ENCODE data around the gene HOXB5.

The HOXB5 gene

DNA sequence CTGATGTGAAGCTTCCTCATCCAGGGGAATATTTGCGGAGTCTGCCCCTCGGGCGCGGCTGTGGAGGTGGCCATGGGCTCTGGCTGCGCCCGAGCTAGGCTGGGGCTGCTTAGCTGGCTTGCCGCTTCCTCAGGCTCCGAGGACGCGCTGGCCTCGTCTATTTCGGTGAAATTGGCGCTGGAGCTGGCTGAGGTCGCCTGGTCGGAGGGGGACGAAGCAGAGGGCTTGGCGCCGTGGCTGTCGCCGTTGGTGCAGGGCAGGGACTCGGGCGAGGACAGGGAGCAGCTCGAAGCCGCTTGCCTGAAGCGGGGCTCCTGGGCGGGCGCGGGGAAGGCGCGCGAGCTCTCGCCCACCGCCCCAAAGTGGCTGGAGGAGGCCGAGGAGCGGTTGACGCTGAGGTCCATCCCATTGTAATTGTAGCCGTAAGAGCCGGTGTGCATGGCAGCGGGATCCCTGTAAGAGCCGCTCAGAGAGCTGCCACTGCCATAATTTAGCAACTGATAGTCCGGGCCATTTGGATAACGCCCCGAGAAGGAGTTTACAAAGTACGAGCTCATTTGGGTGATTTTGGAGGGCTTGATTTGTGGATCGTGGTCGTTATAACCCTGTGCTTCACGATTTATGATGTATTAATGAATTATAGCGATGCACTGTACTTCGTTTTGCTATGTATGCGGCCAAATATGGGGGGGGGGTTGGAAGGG lies at the start of gene HOXB5:
Gene HOXB5, minus strand, starts transcription at position 654 of the 704 bp plus-strand sequence. Its CDS starts 97 bp downstream, at position 557.
- no peak for DNase-seq (ENCODE audit: low read depth in 2 of 2)

DNA sequence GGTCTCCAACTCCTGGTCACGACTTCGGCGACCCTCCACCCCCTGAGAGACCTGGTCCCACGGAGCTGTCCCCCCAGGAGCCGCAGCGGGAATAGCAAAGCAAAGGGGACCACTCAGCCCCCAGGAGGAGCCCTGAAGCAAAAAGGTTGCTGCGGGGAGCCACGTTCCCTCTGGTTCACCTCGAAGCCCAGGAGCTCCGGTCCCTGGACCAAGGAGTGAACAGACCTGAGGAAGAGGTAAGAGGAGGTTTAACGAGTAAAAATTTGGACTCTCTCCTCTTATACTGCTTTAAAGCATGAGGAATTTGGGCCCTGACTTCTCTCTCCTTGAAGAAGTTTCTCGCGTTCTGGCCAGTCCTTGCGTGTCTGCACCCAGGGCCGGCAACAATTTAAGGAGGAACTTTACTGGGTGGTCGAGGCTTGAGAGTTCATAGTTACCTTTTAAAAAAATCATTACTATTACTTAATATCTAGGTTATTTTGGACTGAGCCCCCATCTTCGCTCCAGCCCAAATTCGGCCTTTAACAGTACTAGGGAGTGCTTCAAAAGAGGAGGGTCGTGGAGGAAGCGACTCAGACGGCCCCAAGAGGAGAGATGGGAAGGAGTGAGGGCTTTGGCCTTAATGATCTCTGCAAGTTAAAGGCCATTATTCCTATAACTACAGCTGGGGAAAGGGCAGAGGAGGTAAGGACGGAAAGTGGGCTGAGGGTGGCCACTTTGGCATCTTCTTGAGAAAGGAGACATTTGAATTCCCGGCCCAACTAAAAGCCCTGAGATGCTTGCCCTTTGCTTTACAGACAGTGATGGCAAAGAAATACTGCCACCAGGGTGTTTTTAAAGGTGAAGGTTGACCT lies 49.5 kb upstream of the HOXB5 start:
- DNase-seq (ENCODE audit: low read depth in 2 of 2): no peak

DNA sequence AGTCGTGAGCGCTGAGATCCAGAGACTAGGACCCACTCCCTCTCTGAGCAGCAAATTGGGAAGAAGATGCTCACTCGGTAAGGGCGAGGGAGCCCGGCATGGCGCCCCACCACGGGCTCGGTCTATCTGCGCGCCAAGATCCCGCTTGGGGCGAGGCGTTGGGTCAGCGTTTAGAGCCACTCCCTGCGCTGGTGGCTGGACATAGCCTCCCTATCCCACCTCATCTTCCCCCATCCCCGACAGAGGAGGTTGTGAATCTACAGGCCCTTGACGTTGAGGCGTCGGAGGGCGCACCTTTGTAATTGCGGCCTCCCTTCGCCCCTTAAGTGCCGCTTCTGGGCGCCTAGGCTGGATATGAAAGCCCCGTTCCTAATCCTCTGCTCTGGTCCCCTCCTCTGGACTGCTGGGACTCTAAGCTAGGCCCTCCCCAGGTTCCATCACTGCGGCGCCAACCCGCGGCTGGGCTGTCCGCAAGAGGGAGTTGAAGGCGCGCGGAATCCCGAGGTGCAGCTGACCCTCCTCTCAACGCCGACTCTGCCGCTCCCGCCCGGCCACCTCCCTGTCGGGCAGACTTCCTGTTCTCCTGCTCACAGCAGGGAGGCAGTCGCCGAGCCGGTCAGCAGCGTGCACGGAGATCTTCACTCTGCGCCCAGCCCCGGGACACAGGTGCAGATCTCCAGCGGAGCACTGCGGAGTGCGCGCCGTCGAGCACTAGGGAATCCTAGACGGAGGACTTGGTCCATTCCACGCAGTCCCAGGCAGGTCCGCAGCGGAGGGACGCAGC lies 48.7 kb upstream of the HOXB5 start:
- no peak for DNase-seq (ENCODE audit: low read depth in 2 of 2)

DNA sequence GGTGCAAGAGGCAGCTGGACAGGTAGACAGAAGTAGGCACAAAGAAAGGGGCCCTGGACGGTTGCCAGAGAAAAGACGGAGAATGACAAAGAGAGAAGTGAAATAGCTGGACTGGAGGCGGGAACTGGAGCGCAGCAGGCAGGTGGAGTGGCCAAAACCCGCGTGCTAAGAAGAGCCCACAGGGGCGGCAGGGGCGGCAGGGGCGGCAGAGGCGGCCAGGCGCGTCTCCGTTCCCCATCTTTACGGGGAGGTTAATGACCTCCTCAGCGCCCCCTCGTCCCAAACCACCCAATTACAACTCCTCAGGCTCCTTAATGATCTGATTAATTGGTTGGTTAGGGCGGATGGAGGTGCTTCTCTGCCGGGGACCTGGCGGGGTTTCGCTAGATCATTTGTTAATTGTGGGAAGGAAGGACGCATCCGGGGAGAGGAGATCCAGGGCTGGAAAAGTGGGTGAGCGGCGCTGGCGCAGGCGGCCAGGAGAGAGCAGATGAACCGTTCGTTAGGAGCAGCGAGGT lies 48.0 kb upstream of the HOXB5 start:
- no peak for DNase-seq (ENCODE audit: low read depth in 2 of 2)

DNA sequence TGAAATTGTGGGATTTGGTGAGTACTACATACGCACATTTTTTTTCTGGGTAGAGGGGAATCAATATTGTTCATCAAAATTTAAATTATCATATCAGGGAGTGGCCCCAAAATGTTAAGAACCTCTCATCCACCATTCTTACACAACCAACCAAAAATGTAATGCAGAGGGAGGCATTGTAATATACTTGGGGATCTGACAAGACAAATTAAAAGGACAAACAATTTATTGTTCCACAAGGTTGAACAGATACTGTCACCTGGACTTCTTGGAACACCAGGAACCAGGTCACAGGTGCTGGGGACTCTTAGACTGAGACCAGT lies 47.2 kb upstream of the HOXB5 start:
- DNase-seq (ENCODE audit: low read depth in 2 of 2): no peak

DNA sequence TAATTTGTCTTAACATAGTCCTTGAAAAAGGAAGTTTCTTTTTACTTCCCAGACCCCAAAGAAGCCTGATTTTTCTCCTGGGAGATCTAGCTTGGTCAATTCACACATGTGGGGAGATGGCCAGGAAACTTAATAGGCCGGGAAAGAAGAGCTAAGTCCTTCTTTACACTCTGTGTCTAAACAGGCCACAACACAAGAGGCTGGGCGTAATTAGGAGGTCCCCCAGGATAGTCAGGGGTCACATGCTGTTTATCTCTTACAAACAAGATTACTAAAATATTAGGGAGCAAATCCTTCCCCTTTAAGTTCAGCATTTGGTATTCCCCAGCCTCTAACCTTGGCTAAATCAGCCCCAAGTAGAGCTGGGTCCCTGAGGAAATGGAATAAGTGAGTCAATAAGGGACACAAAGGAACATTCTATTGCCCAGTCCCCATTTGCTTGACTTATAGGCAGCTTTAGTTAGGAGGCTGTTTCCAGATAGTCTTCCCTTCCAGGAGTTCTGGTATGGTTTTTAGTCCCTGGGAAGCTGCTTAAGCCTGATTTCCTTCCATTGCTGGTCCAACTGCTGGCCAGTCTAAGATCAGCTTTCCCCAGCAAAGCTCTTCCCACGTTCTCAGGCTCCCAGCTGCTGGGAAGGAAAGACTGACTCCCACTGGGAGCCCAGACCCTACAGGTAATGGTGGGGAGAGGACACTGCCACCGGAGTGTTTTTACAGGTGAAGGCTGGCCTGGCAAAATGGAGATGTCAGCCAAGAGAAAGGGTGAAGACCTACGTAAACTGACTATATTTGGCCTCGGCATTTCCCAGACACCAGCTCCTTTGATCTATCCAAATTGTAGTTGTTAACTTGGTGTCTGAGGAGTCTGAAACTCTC lies 46.6 kb upstream of the HOXB5 start:
- no peak for DNase-seq (ENCODE audit: low read depth in 2 of 2)

DNA sequence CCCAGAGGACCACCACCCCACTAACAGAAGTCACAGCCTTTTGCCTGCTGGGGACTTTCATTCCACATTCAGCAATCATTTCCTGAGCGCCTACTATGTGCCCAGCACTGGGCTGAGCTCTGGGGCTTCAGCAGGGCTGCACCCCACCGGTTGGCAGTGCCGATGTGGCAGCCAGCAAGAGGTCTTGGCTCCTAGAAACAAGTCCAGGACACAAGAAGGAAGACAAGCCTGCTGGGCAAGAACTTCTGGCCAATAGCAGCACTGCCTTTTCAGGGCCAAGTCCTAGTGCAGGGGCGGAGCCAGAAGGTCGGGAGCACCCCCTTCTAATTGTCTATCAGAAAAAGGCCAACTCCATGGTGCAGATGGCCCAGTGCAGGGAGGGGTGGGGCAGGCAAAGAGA lies 45.6 kb upstream of the HOXB5 start:
- DNase-seq (ENCODE audit: low read depth in 2 of 2): no peak

DNA sequence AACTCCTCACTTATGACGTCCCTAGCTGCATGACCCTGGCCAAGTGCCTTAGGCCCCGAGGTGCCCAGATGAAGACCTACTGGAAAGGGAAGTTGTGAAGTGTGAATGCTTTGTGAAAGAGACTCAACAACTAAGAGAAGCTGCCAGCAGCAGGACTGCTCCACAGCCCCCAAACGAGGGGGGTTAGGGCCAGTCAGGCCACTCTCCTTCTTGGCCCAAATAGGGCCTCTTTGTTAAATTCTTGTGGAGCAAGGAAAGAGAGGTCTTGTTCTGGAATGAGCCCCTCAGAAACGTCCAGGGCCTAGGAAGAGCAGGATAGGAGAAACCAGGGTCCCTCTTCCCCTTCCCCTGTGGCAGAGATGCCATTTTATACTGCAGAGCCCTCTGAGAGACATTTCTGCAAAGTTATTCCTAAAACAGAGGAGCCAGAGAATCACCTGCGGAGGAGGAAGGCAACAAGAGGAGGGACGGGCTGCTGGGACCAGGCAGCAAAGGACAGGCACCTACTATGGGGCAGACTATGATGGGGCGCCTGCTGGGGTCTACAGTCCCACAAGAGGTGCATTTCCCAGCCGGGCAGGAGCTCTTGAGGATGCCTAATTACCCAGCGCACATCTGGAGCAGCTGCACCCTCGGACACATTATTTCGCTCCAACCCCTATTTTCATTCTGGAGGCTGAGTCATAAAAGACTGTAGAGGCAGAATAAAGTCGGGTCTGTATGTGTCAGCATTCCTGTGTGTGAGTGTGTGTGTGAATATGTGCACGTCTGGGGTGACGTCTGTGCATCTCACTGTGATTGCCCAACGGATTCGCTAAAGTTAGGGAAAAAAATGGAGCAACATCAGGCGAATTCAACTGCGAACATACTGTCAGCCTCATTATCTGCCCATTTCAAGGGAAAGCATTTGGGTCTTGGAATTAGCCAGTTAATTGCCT lies 44.0 kb upstream of the HOXB5 start:
- DNase-seq (ENCODE audit: low read depth in 2 of 2): no peak

DNA sequence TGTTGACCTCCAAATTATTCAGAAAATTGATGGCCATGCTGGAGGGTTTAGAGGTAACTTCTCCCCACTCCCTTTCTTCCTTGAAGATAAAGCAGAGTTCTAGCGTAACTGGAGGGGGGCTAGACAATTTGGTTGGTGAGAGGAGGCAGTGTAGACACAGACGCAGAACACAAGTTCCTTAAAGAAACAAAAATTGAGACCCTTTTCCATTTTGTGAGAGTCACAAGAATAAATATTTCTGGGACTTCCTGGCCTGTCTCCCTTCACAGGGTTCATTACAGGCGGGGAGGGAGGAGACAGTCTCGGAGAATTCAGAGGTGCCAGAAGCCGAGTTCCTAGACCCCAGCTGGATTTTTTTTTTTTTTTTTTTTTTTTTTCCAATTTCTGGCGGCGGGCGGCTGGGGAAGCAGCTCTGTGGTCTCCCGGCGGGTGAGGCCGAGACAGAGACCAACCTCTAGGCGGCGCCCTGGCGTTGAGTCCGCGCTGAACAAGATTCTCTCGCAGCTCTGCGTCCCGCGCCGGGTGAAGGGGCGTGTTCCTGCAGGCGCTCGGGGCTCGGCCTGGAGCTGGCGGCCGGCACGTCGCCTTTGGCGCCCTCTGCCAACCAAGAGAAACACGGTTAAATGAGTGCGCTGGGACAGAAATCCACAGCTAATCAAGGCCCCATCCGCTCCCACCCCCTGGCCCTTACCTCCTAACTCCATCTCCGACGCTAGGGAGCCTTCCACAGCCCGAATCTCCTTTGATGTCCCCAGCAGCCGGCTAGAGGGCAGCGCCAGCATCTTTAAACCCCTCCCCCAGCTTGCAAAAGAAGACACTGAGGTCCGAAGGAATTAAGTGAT lies 42.8 kb upstream of the HOXB5 start:
- peak; percentile 34 to 37 for DNase-seq (ENCODE audit: low read depth in 2 of 2)

DNA sequence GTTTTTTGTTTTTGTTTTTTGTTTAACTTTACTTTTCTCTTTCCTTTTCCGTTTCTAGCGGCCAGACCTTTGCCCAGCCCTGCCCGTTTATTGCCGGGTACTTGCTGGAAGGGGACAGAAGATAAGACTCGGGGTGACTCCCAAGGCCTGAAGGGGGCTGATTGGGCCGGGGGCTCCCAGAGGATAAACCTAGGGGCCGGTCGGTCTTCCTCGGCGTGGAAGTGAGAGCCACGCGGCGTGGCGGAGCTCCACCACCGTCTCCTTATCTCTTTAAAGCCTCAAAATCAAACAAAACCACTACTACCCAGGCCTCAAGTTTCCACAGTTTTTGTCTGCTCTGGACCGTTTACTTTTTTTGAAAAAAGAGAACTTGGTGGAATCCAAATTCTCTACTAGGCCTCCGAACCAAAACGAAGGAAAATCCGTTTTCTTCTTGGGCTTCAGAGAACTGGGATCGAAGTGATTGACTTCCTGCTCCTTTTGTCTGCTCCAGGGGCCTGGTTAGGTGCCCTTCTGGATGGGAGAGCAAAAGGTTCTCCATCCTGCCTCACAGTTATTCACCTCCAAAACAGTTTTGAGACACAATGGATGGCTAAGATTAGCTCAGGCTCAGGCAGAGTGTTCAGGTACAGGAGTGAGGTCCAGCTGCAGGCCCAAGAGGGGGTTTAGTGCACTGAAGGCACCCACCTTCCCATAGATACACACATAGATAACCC lies 41.1 kb upstream of the HOXB5 start:
- no peak for DNase-seq (ENCODE audit: low read depth in 2 of 2)

DNA sequence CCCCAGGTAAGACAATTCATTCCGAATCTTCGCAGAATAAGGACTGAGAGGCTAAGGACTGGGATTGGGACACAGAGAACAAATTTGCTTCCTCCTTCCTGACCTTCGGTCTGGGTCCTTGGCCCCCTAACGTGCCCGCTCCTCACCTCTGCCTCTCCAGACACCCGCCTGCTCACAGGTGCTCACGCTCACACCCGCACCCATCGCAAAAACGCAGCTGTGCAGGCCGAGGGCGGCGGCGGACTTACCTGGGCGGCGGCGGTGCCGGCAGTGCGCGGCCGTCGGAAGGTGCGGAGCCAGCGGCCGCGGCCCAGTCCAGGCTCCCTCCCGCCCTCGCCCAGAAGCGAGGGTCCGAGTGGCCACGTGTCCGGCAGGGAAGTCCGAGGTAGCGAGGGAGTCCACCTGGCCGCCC lies 39.7 kb upstream of the HOXB5 start:
- DNase-seq (ENCODE audit: low read depth in 2 of 2): no peak

DNA sequence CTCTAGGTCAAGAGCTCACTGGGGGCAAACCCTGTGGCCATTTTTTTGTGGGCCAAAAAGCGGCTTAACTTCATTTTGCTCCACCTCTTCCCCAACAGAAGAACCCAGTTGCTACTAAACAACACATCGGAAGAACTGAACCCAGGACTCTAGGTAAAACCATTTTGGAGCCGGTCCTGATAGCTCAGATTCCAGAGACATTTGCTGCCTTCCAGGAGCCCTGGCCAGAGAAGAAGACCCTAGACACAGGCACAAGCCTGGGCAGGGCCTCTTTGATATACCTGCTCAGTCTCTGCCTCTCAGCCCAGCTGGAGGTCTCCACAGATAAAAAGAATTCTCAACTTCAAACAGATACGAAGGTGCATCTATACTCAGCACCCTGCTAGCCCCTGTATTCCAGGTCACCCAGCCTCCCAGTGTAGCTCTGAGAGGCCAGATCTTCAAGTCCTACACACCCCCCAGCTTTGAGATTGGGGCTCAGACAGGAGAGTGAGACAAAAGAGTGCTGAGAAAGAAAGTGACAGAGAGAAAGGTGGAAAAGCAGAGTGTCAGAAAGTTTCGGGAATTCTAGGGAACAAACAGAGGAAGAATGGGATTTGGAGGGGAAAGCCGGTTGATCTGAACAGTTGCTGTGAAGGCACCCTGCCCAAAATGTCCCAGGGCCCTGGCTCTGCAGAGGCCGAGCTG lies 39.1 kb upstream of the HOXB5 start:
- DNase-seq (ENCODE audit: low read depth in 2 of 2): no peak

DNA sequence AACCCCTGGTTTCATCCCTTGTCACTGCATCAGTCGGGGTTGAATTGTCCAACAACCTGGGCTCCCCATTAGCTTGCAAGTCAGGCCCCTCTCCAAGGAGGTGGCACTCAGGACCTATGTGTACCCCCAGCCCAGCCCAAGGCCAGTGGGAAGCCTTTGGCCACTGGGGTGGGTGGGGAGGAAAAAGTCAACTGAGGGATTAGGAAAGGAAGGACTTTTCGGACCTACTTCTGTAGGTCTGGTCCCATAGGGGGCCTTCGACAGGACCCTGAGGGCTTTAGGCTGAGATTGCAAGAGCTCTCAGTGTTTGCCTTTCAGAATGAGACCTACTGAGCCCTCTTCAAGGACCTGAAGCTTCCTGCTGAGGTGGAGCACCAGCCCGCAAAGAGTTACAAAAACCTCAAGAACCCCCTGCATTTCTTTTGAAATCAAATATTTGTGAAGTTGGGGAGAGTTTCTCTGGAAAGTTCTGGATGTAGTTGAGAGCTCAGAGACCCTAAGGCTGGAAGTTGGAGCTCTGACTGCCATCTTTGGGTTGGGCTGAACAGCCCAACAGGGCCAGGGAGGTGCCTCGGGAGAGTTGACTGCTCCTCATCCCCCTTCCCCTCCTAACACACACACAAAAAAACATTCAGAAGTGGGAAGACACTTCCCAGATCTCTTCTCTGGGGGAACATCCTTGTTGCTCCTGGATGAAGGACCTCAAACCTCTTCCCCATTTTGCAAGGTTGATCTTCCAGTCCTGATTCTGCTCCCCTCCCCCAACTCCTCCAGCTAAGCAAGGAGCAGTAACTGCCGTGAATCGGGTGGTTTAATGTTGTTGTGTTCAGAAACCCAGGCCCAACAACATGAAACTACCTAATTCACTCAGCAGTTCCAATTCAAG lies 38.4 kb upstream of the HOXB5 start:
- DNase-seq (ENCODE audit: low read depth in 2 of 2): no peak

DNA sequence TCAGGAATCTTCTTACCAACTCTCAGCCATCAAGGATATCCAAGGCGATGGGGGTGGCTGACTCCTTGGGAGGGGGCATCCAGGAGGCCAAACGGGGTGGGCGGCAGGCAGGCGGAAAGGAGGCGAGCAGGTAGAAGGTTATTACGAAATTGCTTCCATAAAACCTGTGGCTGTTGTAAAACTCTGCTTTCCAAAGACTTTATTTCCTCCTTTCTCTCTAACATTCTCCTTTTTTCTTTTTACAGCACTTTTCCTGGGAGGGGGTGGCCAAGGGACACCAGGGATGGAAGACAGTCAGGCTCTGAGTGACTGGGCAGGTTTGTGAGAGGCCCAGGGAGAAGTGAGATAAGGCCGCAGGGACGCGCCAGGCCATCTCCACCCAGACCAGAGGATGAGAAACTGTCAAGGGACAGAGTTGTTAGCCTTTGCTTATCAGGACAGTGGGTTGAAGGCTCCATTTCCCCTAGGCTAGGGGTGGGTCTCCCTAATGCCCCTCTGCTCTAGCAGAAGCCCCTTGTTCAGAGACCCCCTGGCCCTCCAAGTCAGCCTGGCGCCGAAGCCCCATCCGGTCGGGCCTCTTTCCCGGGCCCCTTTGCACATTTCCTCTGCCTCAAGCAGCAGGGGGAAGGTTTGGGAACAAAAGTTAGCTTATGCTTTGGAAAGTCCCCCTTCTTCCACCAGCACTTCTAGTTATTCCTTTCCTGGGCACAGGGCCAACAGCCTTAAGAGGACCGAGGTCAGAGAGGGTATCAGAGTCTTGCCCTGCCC lies 37.5 kb upstream of the HOXB5 start:
- no peak for DNase-seq (ENCODE audit: low read depth in 2 of 2)

DNA sequence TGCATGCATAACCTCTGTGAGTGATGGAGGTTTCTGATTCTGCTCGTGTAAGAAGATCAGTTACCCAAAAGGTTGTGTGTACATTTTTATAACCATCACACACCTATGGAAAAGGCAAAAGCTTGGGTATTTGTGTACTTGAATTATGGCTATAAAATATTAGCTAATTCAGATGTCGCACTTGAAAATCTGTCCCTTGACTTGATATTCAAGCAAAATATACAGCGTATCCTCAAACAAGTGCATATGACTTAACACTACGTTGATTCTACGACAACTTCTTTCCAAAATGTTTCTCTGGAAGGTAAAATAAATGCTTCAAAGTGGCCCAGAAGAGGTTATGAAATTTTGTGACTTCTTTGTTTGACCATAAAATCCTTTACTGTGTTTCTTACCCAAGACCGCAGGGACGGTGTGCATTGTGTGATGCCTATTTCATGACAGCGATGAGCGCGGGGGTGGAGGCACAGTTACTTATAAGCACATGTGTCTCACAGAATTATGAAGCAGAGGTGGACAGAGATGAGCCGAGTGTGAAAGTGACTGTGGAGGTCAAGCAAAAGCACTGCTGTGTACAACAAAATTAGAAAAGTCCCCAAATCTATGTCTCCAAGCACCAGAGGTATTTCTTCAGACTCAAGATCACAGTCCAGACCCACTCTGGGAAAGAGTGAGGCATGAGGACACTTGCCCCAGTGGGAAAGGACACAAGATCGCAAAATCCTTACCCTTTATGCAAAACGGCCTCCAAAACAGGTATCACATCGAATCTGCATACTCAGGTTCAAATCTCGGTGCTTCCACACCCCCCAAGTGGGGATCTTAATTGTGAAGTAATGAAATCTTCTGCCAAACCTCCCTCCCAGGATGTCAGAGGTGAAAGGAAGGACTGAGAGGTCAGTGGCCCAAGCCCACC lies 36.7 kb upstream of the HOXB5 start:
- no peak for DNase-seq (ENCODE audit: low read depth in 2 of 2)

Data from stimulated activated CD8-positive, alpha-beta memory T cell treated with anti-CD3 and anti-CD28 coated beads, Interleukin-7, amount 100 ng/mL, for 1 hour (primary cell).